Neuronal stem cell (in vitro differentiated cells): ENCODE data around the gene SYNPR.

Experiments
- DNase-seq: peaks from one replicate; pipeline ENCODE4 v3.0.0-alpha.2; 2013; ENCODE audit warnings: low spot score
- H2AFZ ChIP-seq: one replicate; pipeline ENCODE4 v1.6.1; 2013; ENCODE audit warnings: mild to moderate bottlenecking, low read length, inconsistent platforms
- H2AK5ac ChIP-seq: 2 replicates; pipeline ENCODE4 v1.6.1; 2013; ENCODE audit warnings: low read depth, mild to moderate bottlenecking, inconsistent platforms, low read length, moderate library complexity, mixed read lengths
- H2BK120ac ChIP-seq: 2 replicates; pipeline ENCODE4 v1.6.1; 2013; ENCODE audit warnings: low read depth, mild to moderate bottlenecking, inconsistent platforms, low read length, moderate library complexity, mixed read lengths
- H2BK12ac ChIP-seq: one replicate; pipeline ENCODE4 v1.6.1; 2013; ENCODE audit warnings: low read length, inconsistent platforms
- H2BK15ac ChIP-seq: 2 replicates; pipeline ENCODE4 v1.6.1; 2013; ENCODE audit warnings: mild to moderate bottlenecking, low read length, inconsistent platforms, mixed read lengths
- H2BK5ac ChIP-seq: one replicate; pipeline ENCODE4 v1.6.1; 2013; ENCODE audit warnings: inconsistent platforms, mild to moderate bottlenecking, low read length, moderate library complexity
- H3K14ac ChIP-seq: one replicate; pipeline ENCODE4 v1.6.1; 2013; ENCODE audit warnings: low read length, inconsistent platforms
- H3K18ac ChIP-seq: 2 replicates; pipeline ENCODE4 v1.6.1; 2013; ENCODE audit warnings: low read length, inconsistent platforms
- H3K23ac ChIP-seq: 2 replicates; pipeline ENCODE4 v1.6.1; 2013; ENCODE audit warnings: low read depth, mild to moderate bottlenecking, mixed read lengths, low read length, inconsistent platforms; ENCODE audit not compliant: poor library complexity
- H3K27ac ChIP-seq: replicated peaks from 3 replicates; pipeline ENCODE4 v1.5.1; 2013; ENCODE audit warnings: low read length, inconsistent platforms
- H3K27me3 ChIP-seq, 3 experiments: 2 replicates each; pipeline ENCODE4 v1.6.1; 2013; ENCODE audit warnings: low read length in 3 of 3, mild to moderate bottlenecking in 2 of 3, inconsistent platforms in 1 of 3, low read depth in 1 of 3, mixed read lengths in 1 of 3, moderate library complexity in 1 of 3; ENCODE audit not compliant: control insufficient read depth in 3 of 3, insufficient read depth in 3 of 3
- H3K36me3 ChIP-seq, 2 donors: replicated peaks in 1 of 2; 2 replicates each; pipeline ENCODE4 v1.6.1; 2013; ENCODE audit warnings: low read length in 2 of 2; ENCODE audit not compliant: control insufficient read depth in 2 of 2, insufficient read depth in 2 of 2
- H3K4ac ChIP-seq: 2 replicates; pipeline ENCODE4 v1.6.1; 2013; ENCODE audit warnings: inconsistent platforms, mild to moderate bottlenecking, low read length, moderate library complexity
- H3K4me1 ChIP-seq, 2 donors: 1 replicate in 1 of 2; 2 replicates in 1 of 2; pipeline ENCODE4 v1.6.1; 2013; ENCODE audit warnings: low read length in 2 of 2, low read depth in 1 of 2; ENCODE audit not compliant: control insufficient read depth in 2 of 2, insufficient read depth in 1 of 2
- H3K4me2 ChIP-seq: one replicate; pipeline ENCODE4 v1.6.1; 2013; ENCODE audit warnings: mild to moderate bottlenecking, low read length, inconsistent platforms; ENCODE audit not compliant: insufficient read depth, poor library complexity, severe bottlenecking
- H3K4me3 ChIP-seq, 2 donors: 2 replicates each; pipeline ENCODE4 v1.5.1; 2013; ENCODE audit warnings: low read length in 2 of 2, mild to moderate bottlenecking in 2 of 2, inconsistent platforms in 1 of 2, moderate library complexity in 1 of 2
- H3K79me1 ChIP-seq: one replicate; pipeline ENCODE4 v1.6.1; 2013; ENCODE audit warnings: low read depth, mild to moderate bottlenecking, inconsistent platforms, low read length, moderate library complexity
- H3K9ac ChIP-seq: one replicate; pipeline ENCODE4 v1.6.1; 2013; ENCODE audit warnings: mild to moderate bottlenecking, low read depth, low read length, inconsistent platforms; ENCODE audit not compliant: poor library complexity
- H3K9me3 ChIP-seq, 2 donors: replicated peaks in 1 of 2; 2 replicates each; pipeline versions ENCODE3 to v1.6.1; 2013; ENCODE audit warnings: low read length in 2 of 2, mild to moderate bottlenecking in 2 of 2, inconsistent platforms in 1 of 2, low read depth in 1 of 2, mixed read lengths in 1 of 2, moderate library complexity in 1 of 2; ENCODE audit not compliant: control insufficient read depth in 2 of 2, insufficient read depth in 1 of 2
- H4K8ac ChIP-seq: one replicate; pipeline ENCODE4 v1.6.1; 2013; ENCODE audit warnings: low read depth, mild to moderate bottlenecking, inconsistent platforms, low read length, moderate library complexity
- H4K91ac ChIP-seq: one replicate; pipeline ENCODE4 v1.6.1; 2013; ENCODE audit warnings: low read length, low read depth, mild to moderate bottlenecking, inconsistent platforms; ENCODE audit not compliant: poor library complexity
- WGBS, 2 donors: extraction: QIAGEN DNeasy Blood & Tissue Kit; methylation state at CpG; one replicate each; pipeline ENCODE4 v1.1.7; 2013; ENCODE audit warnings: missing lambda C conversion rate in 2 of 2, mixed read lengths in 1 of 2; ENCODE audit not compliant: insufficient read length in 2 of 2, insufficient replicate concordance in 1 of 2; ENCODE audit errors: extremely low coverage in 2 of 2; 5-methylcytosine and 5-hydroxymethylcytosine counted together

The SYNPR gene

GRCh38 chr3:63383040-63383439 lies 104.9 kb downstream of the SYNPR start:
- Histone ChIP-seq H3K14ac (no peak overlapping the region), H2BK120ac (no peak overlapping the region), H3K4me2 (no peak overlapping the region), H2BK5ac (no peak overlapping the region), H3K4me3 (no peak overlapping the region), H2AK5ac (no peak overlapping the region), H2AFZ (no peak overlapping the region), H4K91ac (no peak overlapping the region), H4K8ac (no peak overlapping the region), H3K36me3 (no peaks in the 10 kb centered on the region), H2BK12ac (no peak overlapping the region), H3K4me1 (peaks cover 0 to 3% of the 10 kb centered on the region in 2 donors), H3K23ac (no peak overlapping the region), H3K27me3 (no peaks in the 10 kb centered on the region), H3K27ac (no peak overlapping the region), H3K9me3 (no peaks in the 10 kb centered on the region), H2BK15ac (no peak overlapping the region), H3K4ac (no peak overlapping the region), H3K18ac (no peak overlapping the region), H3K9ac (no peak overlapping the region), H3K79me1 (no peaks in the 10 kb centered on the region)
- no CpG with 5 or more reads among the region's 2 CpGs for WGBS, 2 donors
- DNase-seq: no peak

GRCh38 chr3:63384382-63384781 lies 106.3 kb downstream of the SYNPR start:
- Histone ChIP-seq H3K4me1 (peaks cover 0 to 3% of the 10 kb centered on the region in 2 donors), H2BK120ac (no peak overlapping the region), H2BK12ac (no peak overlapping the region), H4K8ac (no peak overlapping the region), H2BK5ac (no peak overlapping the region), H3K27ac (no peak overlapping the region), H3K9me3 (no peaks in the 10 kb centered on the region), H3K79me1 (no peaks in the 10 kb centered on the region), H2AFZ (no peak overlapping the region), H3K4me2 (no peak overlapping the region), H3K18ac (no peak overlapping the region), H3K23ac (no peak overlapping the region), H3K4ac (no peak overlapping the region), H3K9ac (no peak overlapping the region), H3K4me3 (no peak overlapping the region), H2BK15ac (no peak overlapping the region), H3K36me3 (no peaks in the 10 kb centered on the region), H3K27me3 (no peaks in the 10 kb centered on the region), H2AK5ac (no peak overlapping the region), H3K14ac (no peak overlapping the region), H4K91ac (no peak overlapping the region)
- no peak for DNase-seq
- WGBS, 2 donors: no CpG with 5 or more reads among the region's 3 CpGs

GRCh38 chr3:63385629-63386028 lies 107.5 kb downstream of the SYNPR start:
- DNase-seq: no peak
- Histone ChIP-seq H3K36me3 (no peaks in the 10 kb centered on the region), H3K4me3 (no peak overlapping the region), H3K4me1 (peaks cover 0 to 3% of the 10 kb centered on the region in 2 donors), H4K91ac (no peak overlapping the region), H3K23ac (no peak overlapping the region), H2BK15ac (no peak overlapping the region), H2AK5ac (no peak overlapping the region), H3K27ac (no peak overlapping the region), H2BK5ac (no peak overlapping the region), H3K27me3 (no peaks in the 10 kb centered on the region), H3K9ac (no peak overlapping the region), H3K4ac (no peak overlapping the region), H2BK120ac (no peak overlapping the region), H3K9me3 (no peaks in the 10 kb centered on the region), H3K14ac (no peak overlapping the region), H3K18ac (no peak overlapping the region), H2AFZ (no peak overlapping the region), H2BK12ac (no peak overlapping the region), H3K79me1 (no peaks in the 10 kb centered on the region), H4K8ac (no peak overlapping the region), H3K4me2 (no peak overlapping the region)
- WGBS, 2 donors: no CpG with 5 or more reads among the region's 3 CpGs

GRCh38 chr3:63386568-63386967 lies 108.5 kb downstream of the SYNPR start:
- Histone ChIP-seq H2AK5ac (no peak overlapping the region), H3K4me3 (no peak overlapping the region), H3K27ac (no peak overlapping the region), H2BK12ac (no peak overlapping the region), H2BK15ac (no peak overlapping the region), H3K14ac (no peak overlapping the region), H3K4me2 (no peak overlapping the region), H4K91ac (no peak overlapping the region), H3K23ac (no peak overlapping the region), H3K4ac (no peak overlapping the region), H3K18ac (peak overlapping the region; percentile 60), H2BK120ac (no peak overlapping the region), H3K27me3 (no peaks in the 10 kb centered on the region), H2BK5ac (no peak overlapping the region), H3K9me3 (no peaks in the 10 kb centered on the region), H3K79me1 (no peaks in the 10 kb centered on the region), H2AFZ (no peak overlapping the region), H4K8ac (no peak overlapping the region), H3K36me3 (no peaks in the 10 kb centered on the region), H3K4me1 (peaks cover 0 to 3% of the 10 kb centered on the region in 2 donors), H3K9ac (no peak overlapping the region)
- no peak for DNase-seq
- WGBS, 2 donors: no CpG with 5 or more reads among the region's 4 CpGs
